Epithelial cell of esophagus (primary cell): ENCODE measurements around the gene BAX.
"Not testable (repeated sequence)": the region's sequence is repeated elsewhere in the genome, so short reads cannot be mapped to it uniquely, and the experiment has no call there.

Experiments used
- DNase-seq: peaks from one replicate; pipeline ENCODE4 v3.0.0; 2010; ENCODE audit warnings: low read depth
- H3K4me3 ChIP-seq: 2 replicates; pipeline ENCODE4 v1.5.1; 2011; ENCODE audit warnings: mild to moderate bottlenecking, low read length, control low read depth
- CTCF ChIP-seq: IDR thresholded peaks from 2 replicates; pipeline ENCODE4 v1.5.1; 2011; ENCODE audit warnings: low read depth, mild to moderate bottlenecking, low read length, control low read depth, inconsistent platforms; ENCODE audit not compliant: insufficient read depth; ENCODE audit errors: missing control alignments

The BAX gene

DNA sequence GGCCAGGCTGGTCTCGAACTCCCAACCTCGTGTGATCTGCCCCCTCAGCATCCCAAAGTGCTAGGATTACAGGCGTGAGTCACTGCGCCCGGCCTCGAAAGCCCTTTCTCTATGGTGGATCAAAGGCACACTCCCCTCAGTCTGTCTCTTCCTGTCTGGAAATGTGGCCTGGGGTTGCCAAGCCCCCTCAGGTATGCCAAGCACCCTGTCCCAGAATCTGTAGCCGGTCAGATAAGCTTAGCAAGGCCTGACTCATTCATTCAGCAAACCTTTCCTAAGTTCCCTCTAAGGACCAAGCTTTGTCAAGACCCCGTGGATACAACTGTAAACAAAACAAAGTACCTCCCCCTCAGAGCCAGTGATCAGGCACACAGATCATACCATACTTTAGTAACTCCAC lies 40.5 kb upstream of the BAX start:
- H3K4me3 ChIP-seq: no peak overlapping the region
- TF ChIP-seq CTCF: no peak
- no peak for DNase-seq

DNA sequence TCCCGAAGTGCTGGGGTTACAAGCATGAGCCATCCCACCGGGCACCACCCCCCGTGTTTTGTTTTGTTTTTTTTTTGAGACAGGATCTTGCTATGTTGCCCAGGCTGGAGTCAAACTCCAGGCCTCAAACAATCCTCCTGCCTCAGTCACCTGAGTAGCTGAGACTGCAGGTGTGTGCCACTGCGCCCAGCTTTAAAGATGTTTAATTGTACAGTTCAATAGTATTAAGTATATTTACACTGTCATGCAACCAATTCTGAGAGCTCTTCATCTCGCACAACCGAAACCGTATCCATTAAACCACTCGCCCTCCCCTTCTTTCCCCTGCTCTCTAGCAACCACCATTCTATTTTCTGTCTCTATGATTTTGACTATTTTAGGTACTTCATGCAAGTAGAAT lies 38.9 kb upstream of the BAX start:
- TF ChIP-seq CTCF: no peak
- H3K4me3 ChIP-seq: no peak overlapping the region
- DNase-seq: no peak

GRCh38 chr19:48918071-48918470 lies 36.6 kb upstream of the BAX start:
- no peak for TF ChIP-seq CTCF
- no peak for DNase-seq
- no peak overlapping the region for H3K4me3 ChIP-seq

DNA sequence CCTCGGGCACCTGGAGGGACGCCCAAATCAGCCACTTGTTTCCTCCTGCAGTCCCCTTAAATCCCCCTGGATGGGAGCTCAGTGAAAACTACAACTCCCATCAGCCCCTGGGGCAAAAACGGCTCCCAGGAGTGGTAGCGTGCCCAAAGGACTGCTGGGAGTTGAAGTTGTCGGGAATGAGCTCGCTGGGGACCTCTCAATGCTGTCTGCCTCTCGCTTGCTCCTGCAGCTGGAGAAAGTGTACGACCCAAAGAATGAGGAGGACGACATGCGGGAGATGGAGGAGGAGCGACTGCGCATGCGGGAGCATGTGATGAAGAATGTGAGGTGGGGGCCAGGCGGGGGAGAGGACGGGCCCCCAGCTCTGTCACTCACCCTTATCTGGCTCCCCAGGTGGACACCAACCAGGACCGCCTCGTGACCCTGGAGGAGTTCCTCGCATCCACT lies 35.9 kb upstream of the BAX start:
- no peak for TF ChIP-seq CTCF
- H3K4me3 ChIP-seq: no peak overlapping the region
- DNase-seq: no peak

DNA sequence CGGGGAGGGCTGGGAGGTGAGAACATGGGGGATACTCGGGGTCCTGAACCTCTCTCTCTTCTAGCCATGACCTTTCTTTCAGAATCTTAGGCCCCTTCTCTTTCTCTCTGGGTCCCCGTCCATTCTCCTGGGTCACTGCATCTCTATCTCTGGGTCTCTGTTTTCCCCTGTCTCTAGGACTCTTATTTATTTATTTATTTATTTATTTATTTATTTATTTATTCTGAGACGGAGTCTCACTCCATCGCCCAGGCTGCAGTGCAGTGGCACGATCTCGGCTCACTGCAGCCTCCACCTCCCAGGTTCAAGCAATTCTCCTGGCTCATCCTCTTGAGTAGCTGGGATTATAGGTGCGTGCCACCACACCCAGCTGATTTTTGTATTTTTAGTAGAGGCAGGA lies 35.4 kb upstream of the BAX start:
- not testable (repeated sequence) for DNase-seq, H3K4me3 ChIP-seq

DNA sequence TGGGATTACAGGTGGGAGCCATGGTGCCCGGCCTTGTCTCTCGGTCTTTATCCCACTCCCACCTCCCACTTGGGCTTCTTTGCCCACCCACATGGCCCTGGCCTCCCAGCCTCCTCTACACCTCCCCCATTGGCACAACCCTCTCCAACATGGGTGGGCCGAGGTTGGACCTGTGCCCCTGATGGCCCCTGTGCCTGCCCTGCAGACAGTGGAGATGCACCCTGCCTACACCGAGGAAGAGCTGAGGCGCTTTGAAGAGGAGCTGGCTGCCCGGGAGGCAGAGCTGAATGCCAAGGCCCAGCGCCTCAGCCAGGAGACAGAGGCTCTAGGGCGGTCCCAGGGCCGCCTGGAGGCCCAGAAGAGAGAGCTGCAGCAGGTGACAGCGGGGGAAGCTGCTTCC lies 33.7 kb upstream of the BAX start:
- no peak for DNase-seq
- no peak for TF ChIP-seq CTCF
- no peak overlapping the region for H3K4me3 ChIP-seq

DNA sequence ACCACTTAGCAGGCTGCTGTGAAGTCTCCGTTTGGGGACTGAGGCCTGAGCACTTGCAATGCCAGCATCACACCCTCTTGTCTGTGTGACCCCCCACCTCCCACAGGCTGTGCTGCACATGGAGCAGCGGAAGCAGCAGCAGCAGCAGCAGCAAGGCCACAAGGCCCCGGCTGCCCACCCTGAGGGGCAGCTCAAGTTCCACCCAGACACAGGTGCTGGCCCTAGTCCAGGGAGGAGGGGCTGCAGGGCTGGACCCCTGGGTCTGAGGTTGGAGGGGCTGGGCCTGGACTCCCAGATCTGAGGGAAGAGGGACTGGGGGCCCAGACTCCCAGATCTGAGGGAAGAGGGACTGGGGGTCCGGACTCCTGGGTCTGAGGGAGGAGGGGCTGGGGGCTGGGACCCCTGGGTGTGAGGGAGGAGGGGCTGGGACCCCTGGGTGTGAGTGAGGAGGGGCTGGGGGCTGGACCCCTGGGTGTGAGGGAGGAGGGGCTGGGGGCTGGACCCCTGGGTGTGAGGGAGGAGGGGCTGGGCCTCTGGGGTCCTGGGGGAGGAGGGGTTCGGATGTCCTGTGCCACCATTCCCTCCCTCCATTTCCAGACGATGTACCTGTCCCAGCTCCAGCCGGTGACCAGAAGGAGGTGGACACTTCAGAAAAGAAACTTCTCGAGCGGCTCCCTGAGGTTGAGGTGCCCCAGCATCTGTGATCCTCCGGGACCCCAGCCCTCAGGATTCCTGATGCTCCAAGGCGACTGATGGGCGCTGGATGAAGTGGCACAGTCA lies 32.8 kb upstream of the BAX start:
- H3K4me3 ChIP-seq: no peak overlapping the region
- no peak for TF ChIP-seq CTCF
- DNase-seq: no peak
